HepG2 (cell line): Measurements from ENCODE around the gene OLFM4. TPM values are rescaled to one million over a fixed set of nuclear protein-coding genes. Genes with fewer than 3 reads are reported as not detected.

Experiments
- ATAC-seq: fragments of 200-7000 bp; cut with Tn5 transposase; 3 replicates; pipeline ENCODE4 v1.9.1; 2020; ENCODE audit warnings: mild to moderate bottlenecking, moderate library complexity
- BruUV-seq: library from RNA; stranded (reverse); fragments of 400-500 nt; replicated peaks from 2 replicates; lab custom pipeline; 2021; lab: Mats Ljungman, UMichigan
- CTCF ChIA-PET: fragments of 300-600 bp; formaldehyde crosslinking; extraction: SDS; loops from one replicate; lab custom pipeline; 2021; ENCODE audit warnings: low total read pairs, inconsistent platforms, low intra/inter-chr PET ratio; lab: Yijun Ruan, JAX
- POLR2A ChIA-PET: fragments of 350-600 bp; sonication (Branson Sonifier 250); formaldehyde crosslinking; loops from one replicate; lab custom pipeline; 2020; ENCODE audit warnings: antibody characterized with exemption, inconsistent platforms; lab: Yijun Ruan, JAX
- DNase-seq: peaks from one replicate; pipeline ENCODE4 v3.0.0-alpha.2; 2015; ENCODE audit warnings: low spot score
- FAIRE-seq: peaks from 3 replicates; lab custom pipeline; 2011; peaks lifted over from hg19 to GRCh38; lab: Jason Lieb, UNC
- H2AFZ ChIP-seq: one replicate; pipeline ENCODE4 v1.6.1; 2011; ENCODE audit warnings: low read length, inconsistent platforms
- H3K27ac ChIP-seq: fragments of 300-600 bp; 3 replicates; pipeline ENCODE4 v1.8.0; 2011; ENCODE audit warnings: mixed run types, mild to moderate bottlenecking, mixed read lengths, low read length, inconsistent platforms; ENCODE audit not compliant: insufficient read depth; ENCODE audit errors: extremely low read length
- H3K27me3 ChIP-seq, 2 experiments: fragments of 200-600 bp in 1 of 2; 2 replicates in 1 of 2; 3 replicates in 1 of 2; pipeline versions ENCODE4 v1.6.0 to v1.8.0; 2011; ENCODE audit warnings: low read length in 2 of 2, mild to moderate bottlenecking in 2 of 2, moderate library complexity in 2 of 2, inconsistent platforms in 1 of 2; ENCODE audit not compliant: insufficient read depth in 2 of 2, control insufficient read depth in 1 of 2
- H3K36me3 ChIP-seq, 2 experiments: fragments of 200-600 bp in 1 of 2; replicated peaks in 1 of 2; 2 replicates in 1 of 2; 3 replicates in 1 of 2; pipeline versions ENCODE4 v1.5.1 to v1.8.0; 2011; ENCODE audit warnings: low read length in 2 of 2, inconsistent platforms in 1 of 2; ENCODE audit not compliant: insufficient read depth in 2 of 2, control insufficient read depth in 1 of 2
- H3K4me1 ChIP-seq: 2 replicates; pipeline ENCODE4 v1.5.1; 2012; ENCODE audit warnings: low read length, inconsistent platforms; ENCODE audit not compliant: insufficient read depth
- H3K4me2 ChIP-seq: 2 replicates; pipeline ENCODE4 v1.6.0; 2011; ENCODE audit warnings: low read depth, low read length, inconsistent platforms
- H3K4me3 ChIP-seq, 3 experiments: fragments of 200-600 bp in 1 of 3; sonication (generic), shearing (Covaris generic) in 1 of 3; replicated peaks in 1 of 3; 2 replicates each; pipeline ENCODE4 v1.5.1; 2011 to 2016; ENCODE audit warnings: low read length in 3 of 3, inconsistent platforms in 2 of 3, low read depth in 2 of 3, mild to moderate bottlenecking in 2 of 3, control low read depth in 1 of 3, mixed read lengths in 1 of 3; ENCODE audit not compliant: insufficient read depth in 1 of 3
- H3K79me2 ChIP-seq: one replicate; pipeline ENCODE4 v1.6.1; 2011; ENCODE audit warnings: low read length, inconsistent platforms; ENCODE audit not compliant: insufficient read depth
- H3K9ac ChIP-seq: 2 replicates; pipeline ENCODE4 v1.6.0; 2011; ENCODE audit warnings: mild to moderate bottlenecking, low read depth, low read length, inconsistent platforms; ENCODE audit not compliant: insufficient read depth
- H3K9me3 ChIP-seq: 2 replicates; pipeline ENCODE4 v1.5.1; 2012; ENCODE audit warnings: mild to moderate bottlenecking, low read length
- H4K20me1 ChIP-seq: 2 replicates; pipeline ENCODE4 v1.6.0; 2011; ENCODE audit warnings: inconsistent platforms, mild to moderate bottlenecking, low read length, moderate library complexity; ENCODE audit not compliant: insufficient read depth
- DNMT3B ChIP-seq: conservative IDR thresholded peaks from 2 replicates; pipeline ENCODE4 v1.6.1; 2016; ENCODE audit warnings: missing biosample characterization, control low read depth
- HNRNPH1 ChIP-seq: fragments of 200-400 bp; formaldehyde crosslinking; optimal IDR thresholded peaks from 2 replicates; pipeline ENCODE3; 2017; ENCODE audit warnings: mild to moderate bottlenecking, low read depth, low read length
- KDM6A ChIP-seq: IDR thresholded peaks from 2 replicates; pipeline ENCODE4 v1.6.1; 2016; ENCODE audit warnings: low read depth
- KLF9 ChIP-seq: IDR thresholded peaks from 2 replicates; pipeline ENCODE4 v1.6.1; 2016; ENCODE audit warnings: low read depth
- REL ChIP-seq: sonication (generic); formaldehyde crosslinking; conservative IDR thresholded peaks from 2 replicates; pipeline ENCODE4 v1.8.0; 2022; ENCODE audit warnings: mild to moderate bottlenecking, missing genetic modification reagents, moderate library complexity
- TCF7 ChIP-seq: sonication (generic); IDR thresholded peaks from 2 replicates; pipeline ENCODE4 v1.6.1; 2016; ENCODE audit warnings: antibody characterized with exemption, low read depth
- TCF7L2 ChIP-seq: IDR thresholded peaks from 2 replicates; pipeline ENCODE4 v1.6.1; 2011; ENCODE audit warnings: mild to moderate bottlenecking, low read depth, low read length, moderate library complexity
- TOPORS ChIP-seq: sonication (generic); formaldehyde crosslinking; IDR thresholded peaks from 2 replicates; pipeline ENCODE4 v1.8.0; 2023; ENCODE audit warnings: mild to moderate bottlenecking, missing genetic modification reagents
- U2AF2 ChIP-seq: fragments of 200-400 bp; formaldehyde crosslinking; IDR thresholded peaks from 2 replicates; pipeline ENCODE4 v1.6.1; 2017; ENCODE audit warnings: low read depth, mild to moderate bottlenecking, low read length
- ZBTB8A ChIP-seq: sonication (generic); formaldehyde crosslinking; IDR thresholded peaks from 2 replicates; pipeline ENCODE4 v1.4.0; 2020; ENCODE audit warnings: mild to moderate bottlenecking, low read depth, missing genetic modification reagents, borderline replicate concordance
- ZNF772 ChIP-seq: sonication (generic); formaldehyde crosslinking; IDR thresholded peaks from 2 replicates; pipeline ENCODE4 v1.5.0; 2020; ENCODE audit warnings: mild to moderate bottlenecking, missing genetic modification reagents
- WGBS: methylation state at CpG from one replicate; pipeline ENCODE4 v1.1.6; 2017; ENCODE audit warnings: low lambda C conversion rate; 5-methylcytosine and 5-hydroxymethylcytosine counted together
- in situ Hi-C: cut with HindIII; loops from 2 replicates; pipeline ENCODE4 v1.10.0; 2017; ENCODE audit warnings: low pct_unique_long_range_greater_than_20kb; ENCODE audit not compliant: extremely low pct_ligation_motif_present
- intact Hi-C: fragments of 100-400 bp; cut with micrococcal nuclease; formaldehyde crosslinking; loops from one replicate; pipeline ENCODE4 v1.10.0; 2022; ENCODE audit not compliant: unreplicated experiment
- polyA plus RNA-seq, 8 experiments: library from polyadenylated mRNA; depleted of rRNA in 3 of 8; stranded (reverse) in 7 of 8; unstranded in 1 of 8; fragments of >200 nt; fragmentation: Illumina TruSeq in 4 of 8; extraction: Trizol in 4 of 8; gene quantifications; 2 replicates each; pipeline versions ENCODE4 v1.2.1 to v1.2.3, GENCODE V29; 2011 to 2016; ENCODE audit warnings: low read depth in 4 of 8, missing spikeins in 1 of 8, mixed read lengths in 1 of 8; ENCODE audit not compliant: insufficient read depth in 1 of 8
- total RNA-seq, 5 experiments: library from RNA; depleted of rRNA; stranded (reverse); fragments of >200 nt; fragmentation: Illumina TruSeq; extraction: Trizol; gene quantifications; 2 replicates each; pipeline ENCODE4 v1.2.3, GENCODE V29; 2016; ENCODE audit warnings: low read depth in 1 of 5
- TF ChIP-seq, protein P1 (sequence below): sonication (generic); formaldehyde crosslinking; IDR thresholded peaks from 2 replicates; pipeline ENCODE4 v1.5.0; 2020; ENCODE audit warnings: missing genetic modification reagents
- TF ChIP-seq, protein P2 (sequence below): sonication (generic); formaldehyde crosslinking; IDR thresholded peaks from 2 replicates; pipeline ENCODE4 v1.4.0; 2020; ENCODE audit warnings: missing genetic modification reagents
- TF ChIP-seq, protein P3 (sequence below): sonication (generic); formaldehyde crosslinking; IDR thresholded peaks from 2 replicates; pipeline ENCODE4 v1.4.0; 2020; ENCODE audit warnings: mild to moderate bottlenecking, low read depth, missing genetic modification reagents

OLFM4 gene
- total and polyA plus RNA-seq, 2 of the 13 experiments (the other 11 are each of a cell fraction or from before 2014, with no cell fraction given), result not detected

DNA sequence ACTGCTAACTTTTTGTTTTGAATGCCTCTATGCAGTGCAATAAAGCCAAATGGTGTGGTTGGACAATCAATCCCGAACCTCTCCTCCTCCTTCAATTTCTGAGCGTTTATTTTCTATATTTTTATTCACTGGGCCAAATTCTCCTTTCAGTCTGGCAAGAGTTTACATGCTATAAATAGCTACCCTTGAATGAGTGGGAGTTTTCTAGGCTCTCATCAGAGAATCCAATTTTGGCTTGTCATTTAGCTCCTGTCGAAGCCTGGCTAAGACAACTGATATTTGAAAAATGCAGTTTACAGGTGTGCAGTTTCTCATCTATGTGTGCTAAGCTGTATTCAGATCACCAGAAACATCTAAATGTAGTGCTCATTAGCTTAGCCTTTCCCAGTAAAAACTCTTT lies 61.8 kb downstream of the OLFM4 start:
- ChIA-PET CTCF (no interaction called here), POLR2A (no interaction called here)
- H3K79me2 ChIP-seq, result no peaks in the 10 kb centered on the region
- DNase-seq, result no peak
- no peaks in the 10 kb centered on the region for H3K9me3 ChIP-seq
- no peak for ATAC-seq
- H3K4me1 ChIP-seq, result no peaks in the 10 kb centered on the region
- no peak overlapping the region for H2AFZ ChIP-seq
- intact Hi-C loops, result no loop called here
- no peaks in the 10 kb centered on the region for H4K20me1 ChIP-seq
- H3K27me3 ChIP-seq, result 0 out of 5 replicates have a peak, but pooled peaks cover 0 to 2% of the 10 kb centered on the region in 2 experiments
- no peak for FAIRE-seq
- BruUV-seq, result no TSS peak
- in situ Hi-C loops, result no loop called here
- H3K9ac ChIP-seq, result no peak overlapping the region
- H3K36me3 ChIP-seq, result no peaks in the 10 kb centered on the region
- no peak overlapping the region for H3K4me3 ChIP-seq
- 0% methylated on average over 3 of the region's 3 CpGs for WGBS
- no peak for TF ChIP-seq ZNF772
- TF ChIP-seq DNMT3B (CRISPR knock-in tag), result no peak
- no peak for TF ChIP-seq TCF7L2
- TF ChIP-seq, protein P1, sequence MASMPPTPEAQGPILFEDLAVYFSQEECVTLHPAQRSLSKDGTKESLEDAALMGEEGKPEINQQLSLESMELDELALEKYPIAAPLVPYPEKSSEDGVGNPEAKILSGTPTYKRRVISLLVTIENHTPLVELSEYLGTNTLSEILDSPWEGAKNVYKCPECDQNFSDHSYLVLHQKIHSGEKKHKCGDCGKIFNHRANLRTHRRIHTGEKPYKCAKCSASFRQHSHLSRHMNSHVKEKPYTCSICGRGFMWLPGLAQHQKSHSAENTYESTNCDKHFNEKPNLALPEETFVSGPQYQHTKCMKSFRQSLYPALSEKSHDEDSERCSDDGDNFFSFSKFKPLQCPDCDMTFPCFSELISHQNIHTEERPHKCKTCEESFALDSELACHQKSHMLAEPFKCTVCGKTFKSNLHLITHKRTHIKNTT, result no peak
- no peak for TF ChIP-seq ZBTB8A (CRISPR knock-in tag)
- TF ChIP-seq U2AF2, result no peak
- TF ChIP-seq KDM6A (CRISPR knock-in tag), result no peak
- TF ChIP-seq HNRNPH1, result no peak
- no peak for TF ChIP-seq TCF7
- TF ChIP-seq, protein P2, sequence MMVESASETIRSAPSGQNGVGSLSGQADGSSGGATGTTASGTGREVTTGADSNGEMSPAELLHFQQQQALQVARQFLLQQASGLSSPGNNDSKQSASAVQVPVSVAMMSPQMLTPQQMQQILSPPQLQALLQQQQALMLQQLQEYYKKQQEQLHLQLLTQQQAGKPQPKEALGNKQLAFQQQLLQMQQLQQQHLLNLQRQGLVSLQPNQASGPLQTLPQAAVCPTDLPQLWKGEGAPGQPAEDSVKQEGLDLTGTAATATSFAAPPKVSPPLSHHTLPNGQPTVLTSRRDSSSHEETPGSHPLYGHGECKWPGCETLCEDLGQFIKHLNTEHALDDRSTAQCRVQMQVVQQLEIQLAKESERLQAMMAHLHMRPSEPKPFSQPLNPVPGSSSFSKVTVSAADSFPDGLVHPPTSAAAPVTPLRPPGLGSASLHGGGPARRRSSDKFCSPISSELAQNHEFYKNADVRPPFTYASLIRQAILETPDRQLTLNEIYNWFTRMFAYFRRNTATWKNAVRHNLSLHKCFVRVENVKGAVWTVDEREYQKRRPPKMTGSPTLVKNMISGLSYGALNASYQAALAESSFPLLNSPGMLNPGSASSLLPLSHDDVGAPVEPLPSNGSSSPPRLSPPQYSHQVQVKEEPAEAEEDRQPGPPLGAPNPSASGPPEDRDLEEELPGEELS (CRISPR knock-in tag), result no peak
- TF ChIP-seq KLF9 (CRISPR knock-in tag), result no peak
- TF ChIP-seq, protein P3, sequence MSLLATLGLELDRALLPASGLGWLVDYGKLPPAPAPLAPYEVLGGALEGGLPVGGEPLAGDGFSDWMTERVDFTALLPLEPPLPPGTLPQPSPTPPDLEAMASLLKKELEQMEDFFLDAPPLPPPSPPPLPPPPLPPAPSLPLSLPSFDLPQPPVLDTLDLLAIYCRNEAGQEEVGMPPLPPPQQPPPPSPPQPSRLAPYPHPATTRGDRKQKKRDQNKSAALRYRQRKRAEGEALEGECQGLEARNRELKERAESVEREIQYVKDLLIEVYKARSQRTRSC (CRISPR knock-in tag), result no peak
- no peak for TF ChIP-seq TOPORS (CRISPR knock-in tag)
- no peak for TF ChIP-seq REL (CRISPR knock-in tag)
- H3K27ac ChIP-seq, result no peak overlapping the region
- no peak overlapping the region for H3K4me2 ChIP-seq
